GM18498 (cell line): ENCODE data around the gene ZBTB2.
"Not testable (repeated sequence)": the region's sequence is repeated elsewhere in the genome, so short reads cannot be mapped to it uniquely, and the experiment has no call there.

Source experiments
- ATAC-seq: cut with Tn5 transposase; IDR thresholded peaks from one replicate; pipeline ENCODE4 v1.9.1; 2021; ENCODE audit warnings: mild to moderate bottlenecking, moderate library complexity; ENCODE audit not compliant: unreplicated experiment

The ZBTB2 gene

GRCh38 chr6:151338651-151339200 lies 52.6 kb downstream of the ZBTB2 start:
- no peak for ATAC-seq

GRCh38 chr6:151335930-151336329 lies 55.4 kb downstream of the ZBTB2 start:
- no peak for ATAC-seq

GRCh38 chr6:151330130-151330696 lies 61.1 kb downstream of the ZBTB2 start:
- ATAC-seq: no peak

GRCh38 chr6:151327101-151327500 lies 64.3 kb downstream of the ZBTB2 start:
- ATAC-seq: no peak

DNA sequence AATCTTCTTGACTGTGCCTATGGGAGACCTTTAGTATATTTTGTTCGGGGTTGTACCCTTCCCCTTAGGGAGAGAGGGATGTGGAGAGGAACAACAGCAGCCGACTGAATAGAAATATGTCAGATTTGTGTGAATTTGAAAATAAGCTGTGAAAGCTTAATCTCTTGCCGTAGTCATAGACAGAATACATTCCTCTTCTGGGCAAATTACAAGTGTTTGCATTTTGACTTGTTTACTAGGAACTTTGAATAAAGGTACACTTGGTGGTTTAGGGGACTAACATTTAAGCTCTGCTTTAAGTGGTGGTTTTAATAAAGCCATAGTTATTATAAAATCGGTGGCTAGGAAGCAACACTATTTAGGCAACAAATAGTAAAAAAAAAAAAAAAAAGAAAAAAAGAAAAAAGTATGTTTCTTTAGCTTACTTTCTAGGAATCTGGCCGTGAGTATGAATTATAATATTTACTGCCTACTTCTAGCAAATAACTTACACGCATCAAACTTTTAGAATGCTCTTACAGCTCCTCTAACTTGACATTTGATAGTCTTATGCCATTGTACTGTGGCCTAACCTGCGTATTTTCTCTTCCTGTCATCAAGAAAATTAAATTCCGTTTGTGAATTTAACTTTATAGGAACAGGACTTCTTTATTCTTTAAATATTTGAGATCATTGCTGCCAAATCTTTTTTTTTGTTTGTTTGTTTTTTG lies 65.1 kb downstream of the ZBTB2 start:
- no peak for ATAC-seq

DNA sequence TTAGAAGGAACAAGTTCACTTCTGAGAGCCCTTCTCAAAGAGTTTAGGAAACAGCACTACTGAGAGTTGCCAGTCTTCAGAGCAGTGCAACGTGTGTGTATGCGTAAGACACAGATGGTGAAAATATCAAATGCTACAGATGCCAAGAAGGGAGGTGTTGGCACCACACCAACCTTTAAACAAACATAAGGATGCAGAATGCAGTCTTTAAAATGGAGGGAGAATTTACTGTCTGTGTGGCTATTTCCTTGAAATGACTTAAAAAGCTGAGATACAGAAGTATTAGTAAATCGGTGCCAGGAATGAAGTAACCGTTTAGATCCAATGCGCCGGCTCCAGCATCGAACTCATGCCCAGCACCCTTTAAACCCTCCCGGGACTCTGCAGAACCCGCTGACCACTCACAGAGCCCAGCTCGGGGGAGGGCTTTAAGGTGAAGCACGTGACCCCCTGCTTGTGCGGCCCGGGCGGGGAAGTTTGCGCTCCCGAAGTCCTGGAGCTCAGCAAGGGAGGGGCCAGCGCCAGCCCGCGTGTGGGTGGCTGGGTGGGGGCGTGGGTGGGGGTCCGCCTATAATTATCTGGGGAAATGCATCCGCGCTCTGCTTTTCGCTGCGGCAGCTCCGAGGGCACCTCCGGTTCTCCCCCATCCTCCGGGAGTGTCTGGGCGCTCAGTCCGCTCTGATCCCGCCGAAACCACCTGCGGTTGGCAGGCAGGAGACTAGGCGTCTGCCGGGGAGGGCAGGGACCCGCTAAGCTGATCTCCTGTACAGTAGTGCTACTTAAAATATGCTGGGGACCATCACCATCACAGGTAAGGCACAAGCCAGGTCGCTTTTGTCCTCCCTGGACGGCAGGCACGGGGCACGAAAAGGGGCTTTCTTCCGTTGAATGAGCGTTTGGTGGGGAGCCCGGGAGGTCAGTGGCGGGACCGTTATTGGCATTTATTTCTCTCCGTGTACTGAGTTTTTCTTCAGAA lies 66.0 kb downstream of the ZBTB2 start:
- no peak for ATAC-seq

DNA sequence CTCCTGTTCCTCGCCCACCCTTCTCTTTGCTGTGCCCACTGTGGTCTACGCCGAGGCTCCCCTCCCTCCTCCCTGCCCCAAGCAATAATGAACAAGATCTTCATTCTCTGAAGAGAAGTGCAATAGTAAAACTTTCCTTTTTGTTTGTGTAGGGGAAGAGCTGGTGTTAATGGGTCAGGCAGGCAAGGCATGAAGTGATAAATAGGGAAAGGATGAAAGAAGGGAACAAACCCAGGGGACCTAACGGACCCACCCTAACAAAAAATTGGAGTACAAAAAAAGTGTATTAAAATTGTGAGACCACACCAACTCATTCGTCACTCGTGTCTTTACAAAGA lies 66.9 kb downstream of the ZBTB2 start:
- no peak for ATAC-seq

DNA sequence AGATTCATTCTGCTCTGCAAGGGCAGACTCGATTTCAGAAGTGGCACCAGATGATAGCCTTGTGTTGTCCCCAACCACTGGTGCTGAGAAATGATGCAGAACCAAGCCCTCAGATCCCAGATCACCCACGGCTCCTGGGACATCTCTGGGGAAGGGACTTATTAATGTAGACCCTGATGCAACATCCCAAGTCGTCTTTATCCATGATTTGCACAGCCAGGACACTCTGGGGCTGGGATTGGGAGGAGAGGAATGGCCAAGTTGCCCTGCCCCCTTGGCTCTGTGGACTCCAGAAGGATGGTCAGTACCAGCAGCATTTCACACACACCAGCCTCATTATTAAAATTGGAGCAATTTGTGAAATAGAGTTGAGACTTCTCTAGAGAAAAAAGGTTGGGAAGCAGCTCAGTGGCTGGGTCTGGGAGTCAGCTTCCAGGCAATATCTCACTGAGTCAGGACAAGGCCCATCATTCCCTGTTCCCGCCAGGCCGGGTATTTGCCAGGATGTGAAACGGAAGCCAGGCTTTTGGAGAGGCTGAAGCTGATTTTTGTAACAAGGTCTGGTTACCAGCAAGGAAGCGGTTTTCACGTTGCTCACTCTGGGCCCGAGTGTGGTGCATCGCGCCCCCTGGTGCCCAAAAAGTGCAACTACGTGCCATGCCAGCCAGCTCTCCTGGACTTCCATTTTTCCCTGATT lies 67.4 kb downstream of the ZBTB2 start:
- ATAC-seq: no peak

DNA sequence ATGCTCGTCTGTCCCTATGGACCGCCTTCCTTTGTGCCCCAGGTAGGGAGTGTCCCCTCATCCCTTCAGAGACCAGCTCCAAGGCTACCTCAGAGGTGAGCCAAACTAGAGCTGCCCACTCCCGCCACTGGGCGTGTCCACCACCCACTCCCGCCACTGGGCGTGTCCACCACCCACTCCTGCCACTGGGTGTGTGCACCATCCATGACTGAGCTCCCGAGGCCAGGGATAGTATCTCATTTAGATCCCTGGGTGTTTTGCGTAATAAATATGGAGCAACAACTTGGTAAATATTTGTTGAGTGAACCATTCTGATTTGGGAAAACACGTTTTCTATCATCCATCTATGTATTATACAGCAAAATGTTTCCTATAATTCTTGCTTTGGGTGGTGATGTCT lies 68.8 kb downstream of the ZBTB2 start:
- no peak for ATAC-seq

DNA sequence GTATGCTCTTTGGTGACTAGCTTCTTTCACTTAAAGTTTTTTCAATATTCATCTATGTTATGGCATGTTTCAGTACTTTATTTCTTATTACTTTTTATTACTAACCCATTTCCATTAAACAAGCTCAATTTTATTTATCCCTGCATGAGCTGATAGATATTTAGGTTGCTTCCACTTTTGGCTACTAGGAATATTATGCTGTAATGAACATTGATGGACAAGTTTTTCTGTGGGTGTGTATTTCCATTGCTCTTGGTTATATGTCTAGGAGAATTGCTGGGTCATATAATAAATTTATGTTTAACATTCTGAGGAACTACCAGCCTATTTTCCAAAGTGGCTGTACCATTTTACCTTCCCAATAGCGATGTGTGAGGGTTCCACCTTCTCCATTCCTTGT lies 69.9 kb downstream of the ZBTB2 start:
- ATAC-seq: no peak

GRCh38 chr6:151320140-151320539 lies 71.2 kb downstream of the ZBTB2 start:
- ATAC-seq: no peak

GRCh38 chr6:151317995-151318365 lies 73.4 kb downstream of the ZBTB2 start:
- ATAC-seq: no peak

DNA sequence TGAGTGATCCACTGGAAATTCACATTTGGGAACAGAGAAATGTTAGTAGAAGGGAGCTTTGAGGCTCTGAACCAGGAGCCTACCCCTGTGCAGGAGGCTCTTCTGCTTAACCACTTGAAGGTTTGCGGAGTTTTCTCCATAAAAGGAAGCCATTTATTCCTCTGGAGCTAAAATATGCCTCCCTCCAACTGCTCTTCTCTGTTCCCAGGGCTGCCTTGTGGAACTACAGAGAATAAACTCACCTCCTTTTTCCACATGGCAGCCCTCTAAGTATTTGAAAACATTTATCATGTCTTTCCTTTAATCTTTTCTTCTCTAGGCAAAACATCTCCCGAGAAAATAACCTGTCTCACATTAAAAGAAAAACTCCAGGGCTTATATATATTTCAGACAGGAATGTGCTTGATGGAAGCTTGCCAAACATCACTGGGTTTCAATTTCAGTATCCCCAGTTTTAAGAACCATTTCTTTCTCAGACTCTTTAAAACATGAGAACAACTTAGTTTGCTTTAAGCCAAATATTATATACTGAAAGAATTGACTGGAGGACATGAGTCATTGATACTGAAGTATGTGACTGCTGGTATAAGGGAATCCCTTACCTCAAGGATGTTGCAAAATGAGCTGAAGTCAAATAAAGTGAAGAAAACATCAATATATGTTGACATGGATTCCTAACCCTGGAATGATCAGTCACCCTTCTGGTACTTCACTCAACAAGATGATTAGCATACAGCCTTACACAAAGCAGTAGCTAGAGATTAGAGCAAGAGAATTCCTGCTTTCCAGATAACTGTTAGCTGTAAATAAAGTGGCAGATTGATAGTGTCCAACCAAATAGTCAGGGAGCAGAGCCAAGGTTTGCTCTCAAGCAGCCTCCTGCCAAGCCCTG lies 74.0 kb downstream of the ZBTB2 start:
- ATAC-seq: no peak

DNA sequence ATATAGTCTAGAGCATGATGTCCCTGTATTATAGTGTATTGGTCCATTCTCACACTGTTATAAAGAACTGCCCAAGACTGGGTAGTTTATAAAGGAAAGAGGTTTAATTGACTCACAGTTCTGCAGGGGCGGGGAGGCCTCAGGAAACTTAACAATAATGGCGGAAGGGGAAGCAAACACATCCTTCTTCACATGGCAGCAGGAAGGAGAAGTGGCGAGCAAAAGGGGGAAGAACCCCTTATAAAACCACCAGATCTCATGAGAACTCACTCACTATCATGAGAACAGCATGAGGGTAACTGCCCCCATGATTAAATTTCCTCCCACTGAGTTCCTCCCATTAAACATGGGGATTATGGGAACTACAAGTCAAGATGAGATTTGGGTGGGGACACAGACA lies 75.7 kb downstream of the ZBTB2 start:
- ATAC-seq: not testable (repeated sequence)
